IPS-15b (cell line): Measurements from ENCODE around the gene BMPR2.
"Not testable (repeated sequence)": the region's sequence is repeated elsewhere in the genome, so short reads cannot be mapped to it uniquely, and the experiment has no call there.

ENCODE experiments used
- H3K27me3 ChIP-seq: one replicate; pipeline ENCODE4 v1.6.1; 2013; ENCODE audit warnings: low read length; ENCODE audit not compliant: control insufficient read depth, insufficient read depth
- H3K36me3 ChIP-seq: one replicate; pipeline ENCODE4 v1.6.1; 2013; ENCODE audit warnings: low read length; ENCODE audit not compliant: control insufficient read depth, insufficient read depth
- H3K4me1 ChIP-seq: one replicate; pipeline ENCODE4 v1.6.1; 2013; ENCODE audit warnings: mild to moderate bottlenecking, low read length; ENCODE audit not compliant: control insufficient read depth, insufficient read depth
- H3K4me3 ChIP-seq: one replicate; pipeline ENCODE4 v1.5.1; 2013; ENCODE audit warnings: low read depth, low read length
- H3K9ac ChIP-seq: one replicate; pipeline ENCODE4 v1.6.1; 2013; ENCODE audit warnings: low read depth, mild to moderate bottlenecking, low read length
- H3K9me3 ChIP-seq: one replicate; pipeline ENCODE4 v1.6.1; 2013; ENCODE audit warnings: mild to moderate bottlenecking, low read length; ENCODE audit not compliant: control insufficient read depth, insufficient read depth

The BMPR2 gene

DNA sequence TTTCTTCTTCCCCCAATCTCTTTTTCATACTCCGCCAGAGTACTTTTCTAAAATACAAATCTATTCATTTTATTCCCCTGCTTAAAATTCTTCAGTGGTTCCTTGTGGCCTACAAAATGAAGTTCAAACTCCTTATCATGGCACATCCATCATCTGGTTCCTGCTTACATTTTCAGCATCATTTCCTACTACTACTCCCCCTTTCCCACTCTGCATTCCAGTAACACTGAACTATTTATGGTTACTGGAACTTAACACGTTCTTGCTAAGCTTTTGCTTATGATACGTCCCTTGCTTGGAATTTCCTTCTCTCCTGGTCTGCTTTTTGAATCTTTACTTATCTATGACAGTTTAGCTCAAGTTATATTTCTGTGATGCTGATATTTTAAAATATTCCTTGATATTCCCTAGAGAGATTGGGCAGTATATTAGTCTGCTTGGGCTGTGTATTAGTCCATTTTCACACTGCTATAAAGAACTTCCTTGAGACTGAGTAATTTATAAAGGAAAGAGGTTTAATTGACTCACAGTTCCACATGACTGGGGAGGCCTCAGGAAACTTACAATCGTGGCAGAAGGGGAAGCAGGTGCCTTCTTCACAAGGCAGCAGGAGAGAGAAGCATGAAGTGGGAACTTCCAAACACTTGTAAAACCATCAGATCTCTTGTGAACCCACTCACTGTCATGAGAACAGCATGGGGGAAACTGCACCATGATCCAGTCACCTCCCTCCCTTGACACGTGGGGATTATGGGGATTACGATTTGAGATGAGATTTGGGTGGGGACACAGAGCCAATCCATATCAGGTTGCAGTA, 53.2 kb downstream of the BMPR2 start:
- no peak overlapping the region for H3K9ac ChIP-seq
- no peaks in the 10 kb centered on the region for H3K36me3 ChIP-seq
- H3K4me3 ChIP-seq = no peak overlapping the region

GRCh38 chr2:202432776-202433175, 56.6 kb downstream of the BMPR2 start:
- H3K27me3 ChIP-seq = no peaks in the 10 kb centered on the region
- no peaks in the 10 kb centered on the region for H3K4me1 ChIP-seq
- H3K4me3 ChIP-seq = no peak overlapping the region
- no peaks in the 10 kb centered on the region for H3K9me3 ChIP-seq
- H3K9ac ChIP-seq = no peak overlapping the region
- H3K36me3 ChIP-seq = no peaks in the 10 kb centered on the region

More for the DNA sequence above, 53.2 kb downstream of the BMPR2 start:
- Histone ChIP-seq H3K4me1 (no peaks in the 10 kb centered on the region), H3K27me3 (no peaks in the 10 kb centered on the region), H3K9me3 (no peaks in the 10 kb centered on the region)

DNA sequence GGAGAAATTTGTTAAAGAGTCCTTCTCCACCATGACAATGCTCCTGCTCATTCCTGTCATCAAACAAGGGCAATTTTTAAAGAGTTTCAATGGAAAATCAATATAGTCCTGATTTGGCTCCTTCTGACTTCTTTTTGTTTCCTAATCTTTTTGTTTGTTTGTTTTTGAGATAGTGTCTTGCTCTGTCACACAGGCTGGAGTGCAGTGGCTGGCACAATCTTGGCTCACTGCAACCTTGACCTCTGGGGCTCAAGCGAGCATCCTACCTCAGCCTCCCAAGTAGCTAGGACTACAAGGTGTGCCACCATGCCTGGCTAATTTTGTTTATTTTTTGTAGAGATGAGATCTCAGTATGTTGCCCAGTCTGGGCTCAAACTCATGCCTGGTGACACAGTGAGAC, 58.3 kb downstream of the BMPR2 start:
- H3K27me3 ChIP-seq = no peaks in the 10 kb centered on the region
- H3K36me3 ChIP-seq = no peaks in the 10 kb centered on the region
- no peak overlapping the region for H3K4me3 ChIP-seq
- no peaks in the 10 kb centered on the region for H3K4me1 ChIP-seq
- no peak overlapping the region for H3K9ac ChIP-seq
- H3K9me3 ChIP-seq = no peaks in the 10 kb centered on the region

DNA sequence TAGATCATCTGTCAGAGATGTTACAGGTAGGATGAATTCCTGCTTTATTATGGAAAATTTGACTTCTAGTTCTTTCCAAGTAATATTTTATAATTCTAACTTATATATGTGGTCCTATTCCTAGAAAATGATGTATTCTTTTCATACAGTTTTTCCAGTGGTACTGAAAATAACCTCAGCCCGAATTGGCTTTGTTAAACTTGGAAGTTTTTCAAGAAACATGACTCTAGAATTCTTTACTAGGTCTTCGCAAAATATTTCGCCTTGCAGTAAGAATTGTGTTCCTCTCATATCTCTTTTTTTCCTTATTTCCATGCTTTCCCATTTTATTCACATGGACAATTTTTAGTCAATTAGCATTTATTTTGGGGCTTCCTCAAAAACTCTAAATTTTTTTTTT, 60.5 kb downstream of the BMPR2 start:
- no peak overlapping the region for H3K4me3 ChIP-seq
- H3K9me3 ChIP-seq = no peaks in the 10 kb centered on the region
- no peaks in the 10 kb centered on the region for H3K36me3 ChIP-seq
- no peaks in the 10 kb centered on the region for H3K27me3 ChIP-seq
- no peaks in the 10 kb centered on the region for H3K4me1 ChIP-seq
- no peak overlapping the region for H3K9ac ChIP-seq

- H3K27me3 ChIP-seq, H3K36me3 ChIP-seq, H3K9ac ChIP-seq, H3K4me1 ChIP-seq, H3K9me3 ChIP-seq, H3K4me3 ChIP-seq: not testable (repeated sequence)
Measured at GRCh38 chr2:202440117-202440516, 64.0 kb downstream of the BMPR2 start.

DNA sequence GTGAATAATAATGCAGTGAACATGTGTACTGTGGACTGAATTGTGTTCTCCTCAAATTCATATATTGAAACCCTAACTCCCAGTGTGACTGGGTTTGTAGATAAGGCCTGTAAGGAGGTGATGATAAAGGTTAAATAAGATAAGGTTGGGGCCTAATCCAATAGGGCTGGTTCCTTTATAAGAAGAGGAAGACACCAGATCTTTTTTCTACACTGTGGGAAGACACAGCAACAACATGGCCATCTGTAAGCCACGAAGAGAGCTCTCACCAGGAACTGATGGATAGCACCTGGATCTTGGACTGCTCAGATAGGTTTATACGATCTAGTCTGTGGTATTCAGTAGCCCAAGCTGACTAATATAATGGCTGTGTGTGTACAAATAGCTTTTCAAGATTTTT, 66.8 kb downstream of the BMPR2 start:
- H3K27me3 ChIP-seq = no peaks in the 10 kb centered on the region
- no peaks in the 10 kb centered on the region for H3K9me3 ChIP-seq
- no peaks in the 10 kb centered on the region for H3K36me3 ChIP-seq
- H3K4me3 ChIP-seq = no peak overlapping the region
- H3K9ac ChIP-seq = no peak overlapping the region
- no peaks in the 10 kb centered on the region for H3K4me1 ChIP-seq

DNA sequence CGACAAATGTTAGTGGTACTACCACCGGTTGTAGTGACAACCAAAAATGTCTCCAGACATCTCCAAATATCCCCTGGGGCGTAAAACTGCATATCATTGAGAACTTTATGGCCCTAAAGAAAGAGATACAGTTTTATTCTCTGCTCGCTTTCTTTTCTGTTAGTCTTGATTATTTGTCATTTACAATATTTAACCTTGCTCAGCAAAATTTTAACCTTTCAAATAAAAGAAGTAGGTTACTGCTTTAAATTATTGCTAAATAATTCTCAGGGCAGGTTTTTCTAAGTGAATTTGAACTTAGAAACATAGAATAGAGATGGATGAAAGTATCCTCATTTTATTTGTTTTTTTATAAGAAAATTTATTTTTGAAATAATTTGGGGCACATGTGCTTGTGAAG, 67.9 kb downstream of the BMPR2 start:
- H3K4me3 ChIP-seq = no peak overlapping the region
- no peaks in the 10 kb centered on the region for H3K36me3 ChIP-seq
- H3K9ac ChIP-seq = no peak overlapping the region
- H3K9me3 ChIP-seq = no peaks in the 10 kb centered on the region
- no peaks in the 10 kb centered on the region for H3K4me1 ChIP-seq
- no peaks in the 10 kb centered on the region for H3K27me3 ChIP-seq

- Histone ChIP-seq H3K4me3 (no peak overlapping the region), H3K27me3 (no peaks in the 10 kb centered on the region), H3K9me3 (no peaks in the 10 kb centered on the region), H3K4me1 (no peaks in the 10 kb centered on the region), H3K9ac (no peak overlapping the region), H3K36me3 (no peaks in the 10 kb centered on the region)
Measured at GRCh38 chr2:202449344-202449743, 73.2 kb downstream of the BMPR2 start.

DNA sequence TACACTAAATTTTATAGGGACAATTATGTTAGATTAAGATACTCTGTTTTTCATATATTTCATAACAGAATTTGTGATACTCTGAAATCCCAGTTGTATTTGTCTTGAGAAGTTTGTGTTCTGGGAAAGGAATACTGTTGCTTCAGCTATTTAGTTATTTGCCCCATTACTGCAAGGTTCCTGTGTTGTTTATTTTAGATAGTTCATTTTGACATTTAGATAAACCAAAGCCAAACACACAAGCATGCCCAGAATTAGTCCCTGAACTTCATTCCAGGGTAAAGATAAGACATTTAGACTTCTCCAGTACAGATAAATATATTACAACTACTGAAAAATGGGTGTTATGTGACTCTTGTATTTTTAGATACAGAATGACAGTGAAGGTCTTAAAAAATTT, 74.7 kb downstream of the BMPR2 start:
- Histone ChIP-seq H3K9ac (no peak overlapping the region), H3K9me3 (no peaks in the 10 kb centered on the region), H3K36me3 (no peaks in the 10 kb centered on the region), H3K4me1 (no peaks in the 10 kb centered on the region), H3K27me3 (no peaks in the 10 kb centered on the region), H3K4me3 (no peak overlapping the region)

- Histone ChIP-seq H3K4me1 (no peaks in the 10 kb centered on the region), H3K27me3 (no peaks in the 10 kb centered on the region), H3K9ac (no peak overlapping the region), H3K36me3 (no peaks in the 10 kb centered on the region), H3K4me3 (no peak overlapping the region), H3K9me3 (no peaks in the 10 kb centered on the region)
Measured at GRCh38 chr2:202452744-202453143, 76.6 kb downstream of the BMPR2 start.

- H3K27me3 ChIP-seq = no peaks in the 10 kb centered on the region
- no peaks in the 10 kb centered on the region for H3K9me3 ChIP-seq
- H3K36me3 ChIP-seq = no peaks in the 10 kb centered on the region
- no peak overlapping the region for H3K9ac ChIP-seq
- H3K4me3 ChIP-seq = no peak overlapping the region
- no peaks in the 10 kb centered on the region for H3K4me1 ChIP-seq
Measured at GRCh38 chr2:202454536-202454935, 78.4 kb downstream of the BMPR2 start.

GRCh38 chr2:202455114-202455513, 79.0 kb downstream of the BMPR2 start:
- no peak overlapping the region for H3K9ac ChIP-seq
- H3K4me3 ChIP-seq = no peak overlapping the region
- no peaks in the 10 kb centered on the region for H3K27me3 ChIP-seq
- no peaks in the 10 kb centered on the region for H3K9me3 ChIP-seq
- no peaks in the 10 kb centered on the region for H3K4me1 ChIP-seq
- no peaks in the 10 kb centered on the region for H3K36me3 ChIP-seq
